Measurements from ENCODE around the gene MORC4.

The MORC4 gene

GRCh38 chrX:106906361-106906760, 93.7 kb downstream of the MORC4 start:
- in situ Hi-C loops (cut with HindIII; ENCODE audit: low sequenced_read_pairs), result no loop called here
- no peak for DNase-seq (ENCODE audit: low read depth, low spot score)
- no peak for TF ChIP-seq CTCF (IDR thresholded peaks at IDR 0.05; ENCODE audit: low read depth, low read length)
- H3K4me3 ChIP-seq (ENCODE audit: low read depth, low read length), result no peak overlapping the region

GRCh38 chrX:106905064-106905708, 94.8 kb downstream of the MORC4 start:
- no peak overlapping the region for H3K4me3 ChIP-seq (ENCODE audit: low read depth, low read length)
- no peak for TF ChIP-seq CTCF (IDR thresholded peaks at IDR 0.05; ENCODE audit: low read depth, low read length)
- no peak for DNase-seq (ENCODE audit: low read depth, low spot score)
- in situ Hi-C loops (cut with HindIII; ENCODE audit: low sequenced_read_pairs), result no loop called here

GRCh38 chrX:106903856-106904528, 96.0 kb downstream of the MORC4 start:
- H3K4me3 ChIP-seq (ENCODE audit: low read depth, low read length), result no peak overlapping the region
- no peak for TF ChIP-seq CTCF (IDR thresholded peaks at IDR 0.05; ENCODE audit: low read depth, low read length)
- no peak for DNase-seq (ENCODE audit: low read depth, low spot score)
- in situ Hi-C loops (cut with HindIII; ENCODE audit: low sequenced_read_pairs), result no loop called here

- DNase-seq (ENCODE audit: low read depth, low spot score), result no peak
- in situ Hi-C loops (cut with HindIII; ENCODE audit: low sequenced_read_pairs), result no loop called here
- no peak for TF ChIP-seq CTCF (IDR thresholded peaks at IDR 0.05; ENCODE audit: low read depth, low read length)
These were observed 96.7 kb downstream of the MORC4 start, which contains the start of gene RIPPLY1 for GRCh38 chrX:106903291-106903824. TSS of gene RIPPLY1 (minus strand) at chrX:106903341. CDS start at chrX:106903287, 54 bp downstream.

GRCh38 chrX:106902684-106903083, 97.3 kb downstream of the MORC4 start:
- TF ChIP-seq CTCF (IDR thresholded peaks at IDR 0.05; ENCODE audit: low read depth, low read length), result no peak
- no peak for DNase-seq (ENCODE audit: low read depth, low spot score)
- H3K4me3 ChIP-seq (ENCODE audit: low read depth, low read length), result no peak overlapping the region
- in situ Hi-C loops (cut with HindIII; ENCODE audit: low sequenced_read_pairs), result no loop called here

More at GRCh38 chrX:106903291-106903824, 96.7 kb downstream of the MORC4 start, which contains the start of gene RIPPLY1:
- no peak within 1 kb of the TSS for H3K4me3 ChIP-seq (ENCODE audit: low read depth, low read length)

GRCh38 chrX:106901781-106902219, 98.2 kb downstream of the MORC4 start:
- no peak for DNase-seq (ENCODE audit: low read depth, low spot score)
- in situ Hi-C loops (cut with HindIII; ENCODE audit: low sequenced_read_pairs), result no loop called here
- no peak for TF ChIP-seq CTCF (IDR thresholded peaks at IDR 0.05; ENCODE audit: low read depth, low read length)
- no peak overlapping the region for H3K4me3 ChIP-seq (ENCODE audit: low read depth, low read length)
